Measurements from ENCODE around the gene FCER2. TPM values are rescaled to one million over a fixed set of nuclear protein-coding genes. Genes with fewer than 3 reads are reported as not detected.

Gene FCER2
- total and polyA plus RNA-seq, 7 experiments from 2014 or later = 0.32 to 3.8 (median 0.52) TPM; not detected in 2

DNA sequence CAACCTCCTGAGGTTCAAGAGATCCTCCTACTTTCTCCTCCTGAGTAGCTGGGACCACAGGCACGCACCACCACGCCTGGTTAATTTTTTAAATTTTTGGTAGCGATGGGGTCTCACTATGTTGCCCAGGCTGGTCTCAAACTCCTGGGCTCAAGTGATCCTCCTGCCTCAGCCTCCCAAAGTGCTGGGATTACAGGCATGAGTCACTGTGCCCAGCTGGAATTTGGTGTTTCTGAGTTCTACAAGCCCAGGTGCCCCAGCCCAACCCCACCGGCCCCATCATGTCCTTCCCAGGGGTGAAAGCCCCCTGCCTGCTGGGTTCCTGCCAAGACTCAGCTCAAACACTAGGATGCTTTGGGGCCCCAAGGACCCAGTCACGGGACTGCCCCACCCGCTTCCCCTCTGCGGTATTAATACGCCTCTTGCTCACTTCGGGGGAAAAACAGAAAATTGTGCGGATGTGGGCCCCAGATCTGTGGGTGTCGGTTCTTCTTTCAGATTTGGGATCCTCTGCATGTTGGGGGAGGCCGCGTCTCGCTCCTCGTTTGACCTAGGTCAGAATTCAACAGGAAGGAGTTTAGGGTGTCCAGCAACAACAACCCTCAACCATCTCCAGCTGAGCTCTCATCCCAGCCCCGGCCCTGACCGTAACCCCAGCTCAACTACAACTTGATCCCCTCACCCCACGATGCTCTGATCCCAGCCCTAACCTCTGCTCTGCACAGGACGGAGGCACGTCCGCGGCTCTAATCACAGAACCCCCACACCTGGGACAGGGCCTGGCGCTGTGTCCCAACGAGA lies 3.7 kb upstream of the FCER2 start:
- ChIA-PET POLR2A (interaction anchor here (0.5 to 3.1 kb wide), 13 partner anchors 9 to 310 kb away, joined by 3 to 16 read pairs (median 4); partner anchors contain the start of genes MAP2K7, PET100, TRAPPC5 and XAB2), CTCF (interaction anchor here (0.8 to 2.0 kb wide), 4 partner anchors 19 to 97 kb away, joined by 3 to 15 read pairs (median 4); partner anchors contain the start of gene TRAPPC5)
- peak overlapping the region; percentile 34 for H3K4me3 ChIP-seq (ENCODE audit: low read length)
- no peaks in the 10 kb centered on the region for H3K27me3 ChIP-seq (ENCODE audit: control insufficient read depth in 2 of 2, insufficient read depth in 2 of 2, low read length in 2 of 2)
- H3K27ac ChIP-seq (ENCODE audit: low read depth, low read length) = peak overlapping the region; percentile 79
- peaks cover 27 to 71% (median 54%) of the 10 kb centered on the region in 7 donors for H3K4me1 Mint-ChIP-seq
- peak overlapping the region; percentile 75 to 91 (median 83) for H3K4me3 Mint-ChIP-seq
- ATAC-seq = peak; percentile 95
- intact Hi-C loops (cut with micrococcal nuclease) = loop anchor here in 1 of 2 donors (1.0 to 2.0 kb wide), 2 partner anchors 13 to 24 kb away; no protein-coding TSS in a partner anchor
- no peaks in the 10 kb centered on the region for H3K36me3 ChIP-seq (ENCODE audit: control insufficient read depth in 2 of 3, insufficient read depth in 3 of 3, low read length in 3 of 3)
- peak; percentile 47 to 87 (median 79) for DNase-seq
- H3K27me3 Mint-ChIP-seq = peaks cover 0 to 20% (median 0%) of the 10 kb centered on the region in 5 donors
- no peaks in the 10 kb centered on the region for H3K36me3 Mint-ChIP-seq
- peaks cover 0 to 3% (median 0%) of the 10 kb centered on the region in 11 donors for H3K9me3 Mint-ChIP-seq
- H3K4me1 ChIP-seq (ENCODE audit: control insufficient read depth in 2 of 2, insufficient read depth in 2 of 2, low read length in 2 of 2) = peaks cover 22 to 38% of the 10 kb centered on the region in 2 donors
- no peaks in the 10 kb centered on the region for H3K9me3 ChIP-seq (ENCODE audit: control insufficient read depth in 2 of 3, low read length in 3 of 3)
- H3K27ac Mint-ChIP-seq = peak overlapping the region; percentile 88 to 100 (median 97)

- ChIA-PET CTCF (no interaction called here), POLR2A (interaction anchor here (0.7 to 3.1 kb wide), 6 partner anchors 23 to 829 kb away, joined by 3 to 9 read pairs (median 5); partner anchors contain the start of genes MAP2K7, PET100, TRAPPC5 and XAB2)
- no peaks in the 10 kb centered on the region for H3K36me3 Mint-ChIP-seq
- Histone ChIP-seq H3K4me3 (ENCODE audit: low read length) (no peak overlapping the region), H3K27ac (ENCODE audit: low read depth, low read length) (peak overlapping the region; percentile 79), H3K27me3 (ENCODE audit: control insufficient read depth in 2 of 2, insufficient read depth in 2 of 2, low read length in 2 of 2) (no peaks in the 10 kb centered on the region), H3K36me3 (ENCODE audit: control insufficient read depth in 2 of 3, insufficient read depth in 3 of 3, low read length in 3 of 3) (no peaks in the 10 kb centered on the region), H3K9me3 (ENCODE audit: control insufficient read depth in 2 of 3, low read length in 3 of 3) (no peaks in the 10 kb centered on the region), H3K4me1 (ENCODE audit: control insufficient read depth in 2 of 2, insufficient read depth in 2 of 2, low read length in 2 of 2) (peaks cover 22 to 38% of the 10 kb centered on the region in 2 donors)
- peak overlapping the region in 8 of 9 donors; percentile 90 to 100 (median 98) for H3K27ac Mint-ChIP-seq
- ATAC-seq (no peak), DNase-seq (no peak)
- intact Hi-C loops (cut with micrococcal nuclease) = loop anchor here in 1 of 2 donors (1.0 to 2.0 kb wide), 2 partner anchors 14 to 23 kb away; no protein-coding TSS in a partner anchor
- H3K9me3 Mint-ChIP-seq = peaks cover 0 to 3% (median 0%) of the 10 kb centered on the region in 11 donors
- H3K4me3 Mint-ChIP-seq = peak overlapping the region in 1 of 10 donors; percentile 40
- H3K4me1 Mint-ChIP-seq = peaks cover 27 to 70% (median 58%) of the 10 kb centered on the region in 7 donors
- peaks cover 0 to 20% (median 0%) of the 10 kb centered on the region in 5 donors for H3K27me3 Mint-ChIP-seq
These were observed 2.5 kb upstream of the FCER2 start for GRCh38 chr19:7704280-7705060.

DNA sequence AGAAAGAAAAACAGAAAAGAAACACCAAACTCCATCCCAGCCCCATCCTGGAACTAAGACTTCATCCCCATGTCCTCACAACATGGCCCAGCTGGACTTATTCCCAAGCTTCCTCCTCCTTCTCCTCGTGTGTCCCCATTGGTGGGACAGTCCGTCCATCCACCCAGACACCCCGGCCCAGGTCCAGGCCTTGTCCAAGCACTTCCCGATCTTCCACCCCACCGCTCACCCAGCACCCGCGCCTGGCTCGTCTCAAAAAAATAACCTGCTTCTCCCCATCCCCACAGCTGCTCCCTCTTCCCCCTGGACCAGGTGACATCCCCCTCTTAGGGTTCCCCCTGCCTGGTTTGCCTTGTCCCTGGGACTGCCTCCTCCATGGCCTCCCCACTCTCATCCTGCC lies 1.4 kb upstream of the FCER2 start:
- Histone ChIP-seq H3K36me3 (ENCODE audit: control insufficient read depth in 2 of 3, insufficient read depth in 3 of 3, low read length in 3 of 3) (no peaks in the 10 kb centered on the region), H3K27ac (ENCODE audit: low read depth, low read length) (no peak overlapping the region), H3K9me3 (ENCODE audit: control insufficient read depth in 2 of 3, low read length in 3 of 3) (no peaks in the 10 kb centered on the region), H3K4me1 (ENCODE audit: control insufficient read depth in 2 of 2, insufficient read depth in 2 of 2, low read length in 2 of 2) (peaks cover 22 to 38% of the 10 kb centered on the region in 2 donors), H3K27me3 (ENCODE audit: control insufficient read depth in 2 of 2, insufficient read depth in 2 of 2, low read length in 2 of 2) (no peaks in the 10 kb centered on the region), H3K4me3 (ENCODE audit: low read length) (no peak overlapping the region)
- ChIA-PET CTCF (no interaction called here), POLR2A (interaction anchor here (0.6 to 2.2 kb wide), 2 partner anchors 22 to 29 kb away, joined by 4 to 6 read pairs; partner anchors contain the start of gene TRAPPC5)
- Mint-ChIP-seq H3K27ac (peak overlapping the region in 7 of 9 donors; percentile 21 to 100 (median 90)), H3K9me3 (peaks cover 0 to 3% (median 0%) of the 10 kb centered on the region in 11 donors), H3K4me3 (no peak overlapping the region), H3K36me3 (no peaks in the 10 kb centered on the region), H3K4me1 (peaks cover 27 to 67% (median 54%) of the 10 kb centered on the region in 7 donors), H3K27me3 (peaks cover 0 to 27% (median 0%) of the 10 kb centered on the region in 5 donors)
- intact Hi-C loops (cut with micrococcal nuclease) = no loop called here
- ATAC-seq (no peak), DNase-seq (no peak)

GRCh38 chr19:7701049-7701653 lies 780 bp downstream of the FCER2 start:
- Mint-ChIP-seq H3K4me1 (peaks cover 17 to 53% (median 42%) of the 10 kb centered on the region in 7 donors), H3K27me3 (peaks cover 0 to 38% (median 0%) of the 10 kb centered on the region in 5 donors), H3K27ac (peak overlapping the region in 1 of 9 donors; percentile 82), H3K4me3 (no peak overlapping the region), H3K36me3 (no peaks in the 10 kb centered on the region), H3K9me3 (peaks cover 0 to 5% (median 0%) of the 10 kb centered on the region in 11 donors)
- Histone ChIP-seq H3K9me3 (ENCODE audit: control insufficient read depth in 2 of 3, low read length in 3 of 3) (no peaks in the 10 kb centered on the region), H3K27ac (ENCODE audit: low read depth, low read length) (no peak overlapping the region), H3K27me3 (ENCODE audit: control insufficient read depth in 2 of 2, insufficient read depth in 2 of 2, low read length in 2 of 2) (no peaks in the 10 kb centered on the region), H3K4me1 (ENCODE audit: control insufficient read depth in 2 of 2, insufficient read depth in 2 of 2, low read length in 2 of 2) (peaks cover 11 to 22% of the 10 kb centered on the region in 2 donors), H3K4me3 (ENCODE audit: low read length) (no peak overlapping the region), H3K36me3 (ENCODE audit: control insufficient read depth in 2 of 3, insufficient read depth in 3 of 3, low read length in 3 of 3) (no peaks in the 10 kb centered on the region)
- ChIA-PET POLR2A (interaction anchor here (1.1 kb wide), 1 partner anchor 20 kb away, joined by 3 read pairs; the partner anchor contains the start of gene TRAPPC5), CTCF (interaction anchor here (0.9 kb wide), 1 partner anchor 20 kb away, joined by 3 read pairs; the partner anchor contains the start of gene TRAPPC5)
- intact Hi-C loops (cut with micrococcal nuclease) = no loop called here
- no peak for ATAC-seq
- DNase-seq = no peak

DNA sequence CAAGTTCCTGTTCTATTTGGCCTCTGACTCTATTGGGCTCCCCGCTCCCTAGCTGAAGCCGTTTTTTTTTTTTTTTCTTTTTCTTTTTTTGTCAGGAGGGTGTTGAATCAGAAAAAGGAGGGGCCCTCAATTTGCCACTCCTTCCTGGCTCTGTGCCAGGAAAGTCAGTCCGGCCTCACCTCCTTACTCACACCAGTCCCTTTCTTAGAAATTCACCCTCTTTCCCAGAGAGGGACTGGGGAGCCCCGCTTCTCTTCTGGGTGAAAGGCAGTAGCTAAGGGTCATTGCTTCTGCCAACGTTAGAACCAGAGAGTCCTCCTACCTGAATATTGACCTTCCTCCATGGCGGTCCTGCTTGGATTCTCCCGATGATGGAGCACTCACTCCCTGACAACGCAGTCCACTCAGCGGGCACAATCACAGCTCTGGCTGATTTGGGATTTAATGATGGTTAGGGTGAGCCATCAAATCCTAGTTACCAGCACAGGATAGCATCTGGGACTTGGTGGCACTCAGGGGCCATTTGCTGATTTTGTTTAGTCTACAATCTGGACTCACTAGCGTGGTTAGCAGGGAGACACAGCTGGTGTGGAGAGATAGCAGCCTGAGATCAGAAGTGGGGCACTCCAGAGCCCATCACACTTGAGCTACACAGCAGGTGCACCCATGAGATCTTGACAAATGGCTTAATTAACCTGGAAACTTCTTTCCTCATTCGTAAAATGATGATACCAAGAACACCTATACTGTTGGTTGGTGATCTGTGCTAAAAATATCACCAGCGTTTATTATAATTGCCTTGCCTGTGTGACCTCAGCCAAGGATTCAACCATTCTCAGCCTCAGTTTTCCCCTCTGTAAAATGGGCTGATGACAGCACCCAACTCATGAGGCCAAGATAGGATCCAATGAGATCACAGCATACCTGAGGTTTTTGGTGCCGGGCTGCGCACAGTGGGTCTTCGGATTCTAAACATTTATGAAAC lies 2.2 kb downstream of the FCER2 start:
- POLR2A ChIA-PET = interaction anchor here (0.7 to 2.4 kb wide), 4 partner anchors 10 to 82 kb away, joined by 3 to 9 read pairs (median 3); no protein-coding TSS in a partner anchor
- DNase-seq = no peak
- Histone ChIP-seq H3K9me3 (ENCODE audit: control insufficient read depth in 2 of 3, low read length in 3 of 3) (no peaks in the 10 kb centered on the region), H3K4me3 (ENCODE audit: low read length) (no peak overlapping the region), H3K4me1 (ENCODE audit: control insufficient read depth in 2 of 2, insufficient read depth in 2 of 2, low read length in 2 of 2) (peaks cover 0 to 9% of the 10 kb centered on the region in 2 donors), H3K27ac (ENCODE audit: low read depth, low read length) (no peak overlapping the region), H3K36me3 (ENCODE audit: control insufficient read depth in 2 of 3, insufficient read depth in 3 of 3, low read length in 3 of 3) (no peaks in the 10 kb centered on the region), H3K27me3 (ENCODE audit: control insufficient read depth in 2 of 2, insufficient read depth in 2 of 2, low read length in 2 of 2) (no peaks in the 10 kb centered on the region)
- Mint-ChIP-seq H3K27ac (peak overlapping the region in 5 of 9 donors; percentile 6 to 72 (median 50)), H3K4me1 (peaks cover 3 to 39% (median 28%) of the 10 kb centered on the region in 7 donors), H3K27me3 (peaks cover 0 to 40% (median 0%) of the 10 kb centered on the region in 5 donors), H3K4me3 (no peak overlapping the region), H3K9me3 (peaks cover 0 to 2% (median 0%) of the 10 kb centered on the region in 11 donors), H3K36me3 (no peaks in the 10 kb centered on the region)
- ATAC-seq = peak; percentile 26
- CTCF ChIA-PET = interaction anchor here (0.5 to 3.5 kb wide), 4 partner anchors 19 to 597 kb away, joined by 3 to 11 read pairs (median 4); partner anchors contain the start of gene TRAPPC5
- intact Hi-C loops (cut with micrococcal nuclease) = no loop called here

All from naive thymus-derived CD4-positive, alpha-beta T cell (primary cell).